ENCODE measurements around the gene OVCH1. TPM values are rescaled to one million over a fixed set of nuclear protein-coding genes. Genes with fewer than 3 reads are reported as not detected.
"Not testable (repeated sequence)": the region's sequence is repeated elsewhere in the genome, so short reads cannot be mapped to it uniquely, and the experiment has no call there.

Gene OVCH1
- total RNA-seq, 1 donor from 2014 or later = under 0.01 TPM

DNA sequence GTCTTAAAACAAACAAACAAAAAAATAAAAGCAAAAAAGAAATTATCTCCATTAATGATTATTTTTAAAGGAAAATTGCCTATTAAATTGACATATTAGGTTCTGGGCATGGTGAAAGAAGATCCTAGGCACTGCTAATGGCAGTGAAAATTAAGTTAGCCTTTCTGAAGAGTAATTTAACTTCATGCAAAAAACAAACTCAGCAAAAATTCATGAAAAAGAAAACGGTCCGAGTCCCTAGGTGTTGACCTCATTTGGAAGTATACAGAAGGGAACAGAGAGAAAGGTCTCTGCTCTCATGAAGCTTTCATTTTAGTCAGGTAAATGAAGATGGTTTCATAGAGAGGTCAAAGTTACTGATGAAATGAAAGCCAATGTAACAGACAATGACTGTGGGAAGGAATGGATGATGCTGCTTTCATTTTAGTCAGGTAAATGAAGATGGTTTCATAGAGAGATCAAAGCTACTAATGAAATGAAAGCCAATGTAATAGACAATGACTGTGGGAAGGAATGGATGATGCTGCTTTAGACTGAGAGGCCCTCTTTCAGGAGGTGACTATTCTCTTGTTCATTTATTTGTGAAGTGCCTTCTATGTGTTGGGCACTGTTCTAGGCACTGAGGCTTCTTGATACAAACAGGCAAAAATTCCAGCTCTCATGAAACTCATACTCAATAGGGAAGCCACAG, 50.1 kb downstream of the OVCH1 start:
- no peak overlapping the region for H3K27ac ChIP-seq (ENCODE audit: low read depth, low read length)
- no peaks in the 10 kb centered on the region for H3K27me3 ChIP-seq (ENCODE audit: control insufficient read depth in 3 of 3, insufficient read depth in 3 of 3, low read length in 3 of 3)

DNA sequence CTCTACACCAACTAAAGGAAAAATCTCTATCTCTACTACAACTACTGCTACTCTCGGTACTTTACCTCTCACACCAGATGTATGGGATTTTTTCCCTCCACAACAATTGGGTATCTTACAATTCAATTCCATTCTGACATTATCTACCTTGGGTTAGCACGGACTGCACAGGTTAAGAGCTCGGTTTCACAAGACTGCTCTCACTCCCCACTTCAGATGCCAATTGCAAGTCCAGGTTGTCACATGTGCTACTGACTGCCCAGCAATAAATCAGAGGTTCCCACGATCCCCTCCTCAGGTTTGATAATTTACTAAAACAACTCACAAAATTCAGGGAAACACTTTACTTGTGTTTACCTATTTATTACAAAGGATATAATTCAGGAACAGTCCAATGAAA, 58.0 kb downstream of the OVCH1 start:
- no peaks in the 10 kb centered on the region for H3K36me3 ChIP-seq (ENCODE audit: control insufficient read depth in 3 of 3, insufficient read depth in 3 of 3, low read length in 3 of 3)
- no peaks in the 10 kb centered on the region for H3K27me3 ChIP-seq (ENCODE audit: control insufficient read depth in 3 of 3, insufficient read depth in 3 of 3, low read length in 3 of 3)
- no peak overlapping the region for H3K27ac ChIP-seq (ENCODE audit: low read depth, low read length)
- no peak overlapping the region for H3K9ac ChIP-seq (ENCODE audit: low read depth in 1 of 3, low read length in 3 of 3)
- H3K4me1 ChIP-seq (ENCODE audit: control insufficient read depth in 3 of 3, insufficient read depth in 3 of 3, low read length in 3 of 3) = no peaks in the 10 kb centered on the region
- no peaks in the 10 kb centered on the region for H3K9me3 ChIP-seq (ENCODE audit: control insufficient read depth in 3 of 3, low read length in 3 of 3)
- H3K4me3 ChIP-seq (ENCODE audit: low read length in 3 of 3) = no peak overlapping the region

More for the DNA sequence above, 50.1 kb downstream of the OVCH1 start:
- Histone ChIP-seq H3K9ac (ENCODE audit: low read depth in 1 of 3, low read length in 3 of 3) (no peak overlapping the region), H3K4me1 (ENCODE audit: control insufficient read depth in 3 of 3, insufficient read depth in 3 of 3, low read length in 3 of 3) (no peaks in the 10 kb centered on the region), H3K9me3 (ENCODE audit: control insufficient read depth in 3 of 3, low read length in 3 of 3) (no peaks in the 10 kb centered on the region), H3K36me3 (ENCODE audit: control insufficient read depth in 3 of 3, insufficient read depth in 3 of 3, low read length in 3 of 3) (no peaks in the 10 kb centered on the region), H3K4me3 (ENCODE audit: low read length in 3 of 3) (no peak overlapping the region)

DNA sequence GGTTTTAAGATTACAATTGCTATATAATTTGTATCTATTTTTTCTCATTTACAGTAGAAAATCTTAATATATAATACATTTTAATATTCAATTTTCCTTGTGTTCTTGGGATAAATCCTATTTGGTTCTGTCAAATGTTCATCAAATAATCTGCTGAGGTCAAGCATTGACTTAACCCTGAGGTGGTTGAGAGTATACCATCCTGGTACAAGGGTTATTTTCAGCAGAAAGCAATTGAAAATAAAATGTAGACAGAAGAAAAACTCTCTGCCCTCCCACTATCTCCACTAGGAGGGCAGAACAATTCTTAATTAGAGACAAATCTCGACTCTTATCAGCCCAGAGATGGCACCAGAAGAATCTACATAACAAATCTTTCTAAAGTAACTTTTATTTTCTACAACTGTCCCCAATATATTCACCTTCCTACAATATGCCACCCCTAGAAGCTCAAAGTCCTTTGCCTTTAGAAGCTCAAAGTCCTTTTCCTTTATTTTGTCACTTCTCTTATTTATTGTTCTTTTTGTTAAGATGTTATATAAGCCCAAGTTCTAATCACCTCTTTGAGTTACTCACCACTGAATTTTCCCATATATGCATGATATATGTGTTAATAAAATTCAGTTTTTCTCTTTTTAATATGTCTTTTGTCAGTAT, 58.6 kb downstream of the OVCH1 start:
- Histone ChIP-seq H3K9ac (ENCODE audit: low read depth in 1 of 3, low read length in 3 of 3) (no peak overlapping the region), H3K36me3 (ENCODE audit: control insufficient read depth in 3 of 3, insufficient read depth in 3 of 3, low read length in 3 of 3) (no peaks in the 10 kb centered on the region), H3K27me3 (ENCODE audit: control insufficient read depth in 3 of 3, insufficient read depth in 3 of 3, low read length in 3 of 3) (no peaks in the 10 kb centered on the region), H3K4me1 (ENCODE audit: control insufficient read depth in 3 of 3, insufficient read depth in 3 of 3, low read length in 3 of 3) (no peaks in the 10 kb centered on the region), H3K9me3 (ENCODE audit: control insufficient read depth in 3 of 3, low read length in 3 of 3) (no peaks in the 10 kb centered on the region), H3K27ac (ENCODE audit: low read depth, low read length) (no peak overlapping the region), H3K4me3 (ENCODE audit: low read length in 3 of 3) (no peak overlapping the region)

DNA sequence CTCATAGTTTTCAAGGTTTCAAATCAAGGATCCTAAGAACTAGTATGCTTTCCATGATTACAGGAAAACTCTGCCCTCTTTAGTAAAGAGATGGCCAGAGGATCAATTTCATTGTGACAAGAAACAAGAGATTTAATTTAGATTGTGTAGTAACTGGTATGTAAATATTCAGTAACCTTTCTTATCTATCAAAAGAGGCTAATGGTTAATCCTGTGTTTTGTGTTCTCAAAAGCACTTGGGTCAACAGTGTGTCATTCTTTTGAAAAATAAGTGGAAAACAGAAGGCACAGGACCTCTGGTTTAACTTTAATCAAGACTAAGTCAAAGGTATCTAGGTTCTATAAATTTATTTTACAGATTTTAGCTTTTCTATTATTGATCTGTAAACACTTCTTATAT, 59.9 kb downstream of the OVCH1 start:
- no peaks in the 10 kb centered on the region for H3K27me3 ChIP-seq (ENCODE audit: control insufficient read depth in 3 of 3, insufficient read depth in 3 of 3, low read length in 3 of 3)
- H3K4me1 ChIP-seq (ENCODE audit: control insufficient read depth in 3 of 3, insufficient read depth in 3 of 3, low read length in 3 of 3) = no peaks in the 10 kb centered on the region
- no peak overlapping the region for H3K4me3 ChIP-seq (ENCODE audit: low read length in 3 of 3)
- H3K36me3 ChIP-seq (ENCODE audit: control insufficient read depth in 3 of 3, insufficient read depth in 3 of 3, low read length in 3 of 3) = no peaks in the 10 kb centered on the region
- H3K27ac ChIP-seq (ENCODE audit: low read depth, low read length) = no peak overlapping the region
- no peak overlapping the region for H3K9ac ChIP-seq (ENCODE audit: low read depth in 1 of 3, low read length in 3 of 3)
- H3K9me3 ChIP-seq (ENCODE audit: control insufficient read depth in 3 of 3, low read length in 3 of 3) = no peaks in the 10 kb centered on the region

DNA sequence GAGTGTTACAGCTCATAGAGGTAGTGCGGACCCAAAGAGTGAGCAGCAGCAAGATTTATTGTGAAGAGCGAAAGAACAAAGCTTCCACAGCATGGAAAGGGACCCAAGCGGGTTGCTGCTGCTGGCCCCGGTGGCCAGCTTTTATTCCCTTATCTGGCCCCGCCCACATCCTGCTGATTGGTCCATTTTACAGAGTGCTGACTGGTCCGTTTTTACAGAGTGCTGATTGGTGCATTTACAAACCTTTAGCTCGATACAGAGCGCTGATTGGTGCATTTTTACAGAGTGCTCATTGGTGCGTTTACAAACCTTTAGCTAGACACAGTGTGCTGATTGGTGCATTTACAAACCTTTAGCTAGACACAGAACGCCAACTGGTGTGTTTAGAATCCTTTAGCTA, 60.7 kb downstream of the OVCH1 start:
- H3K9me3 ChIP-seq (ENCODE audit: control insufficient read depth in 3 of 3, low read length in 3 of 3); H3K4me1 ChIP-seq (ENCODE audit: control insufficient read depth in 3 of 3, insufficient read depth in 3 of 3, low read length in 3 of 3); H3K27ac ChIP-seq (ENCODE audit: low read depth, low read length); H3K4me3 ChIP-seq (ENCODE audit: low read length in 3 of 3); H3K36me3 ChIP-seq (ENCODE audit: control insufficient read depth in 3 of 3, insufficient read depth in 3 of 3, low read length in 3 of 3); H3K27me3 ChIP-seq (ENCODE audit: control insufficient read depth in 3 of 3, insufficient read depth in 3 of 3, low read length in 3 of 3); H3K9ac ChIP-seq (ENCODE audit: low read depth in 1 of 3, low read length in 3 of 3): not testable (repeated sequence)

DNA sequence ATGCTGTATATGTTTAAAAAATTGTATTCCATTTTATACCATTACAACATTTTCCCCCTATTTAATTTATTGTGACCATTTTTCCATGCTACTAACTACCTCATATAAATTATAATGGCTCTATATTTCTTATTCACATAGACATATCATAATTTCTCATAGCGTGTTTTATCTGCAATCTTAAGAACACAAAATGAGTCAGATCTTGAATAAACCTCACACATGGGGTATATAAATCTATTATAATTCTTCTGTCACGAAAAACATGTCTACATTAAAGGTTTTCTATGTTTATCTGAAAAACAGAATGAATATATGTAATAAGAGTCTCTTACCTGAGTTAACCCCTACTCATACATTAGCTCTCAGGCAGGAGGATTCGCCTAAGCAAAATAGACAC, 66.0 kb downstream of the OVCH1 start:
- no peaks in the 10 kb centered on the region for H3K36me3 ChIP-seq (ENCODE audit: control insufficient read depth in 3 of 3, insufficient read depth in 3 of 3, low read length in 3 of 3)
- H3K4me1 ChIP-seq (ENCODE audit: control insufficient read depth in 3 of 3, insufficient read depth in 3 of 3, low read length in 3 of 3) = no peaks in the 10 kb centered on the region
- H3K9me3 ChIP-seq (ENCODE audit: control insufficient read depth in 3 of 3, low read length in 3 of 3) = no peaks in the 10 kb centered on the region
- no peak overlapping the region for H3K9ac ChIP-seq (ENCODE audit: low read depth in 1 of 3, low read length in 3 of 3)
- H3K27ac ChIP-seq (ENCODE audit: low read depth, low read length) = no peak overlapping the region
- no peak overlapping the region for H3K4me3 ChIP-seq (ENCODE audit: low read length in 3 of 3)
- no peaks in the 10 kb centered on the region for H3K27me3 ChIP-seq (ENCODE audit: control insufficient read depth in 3 of 3, insufficient read depth in 3 of 3, low read length in 3 of 3)

DNA sequence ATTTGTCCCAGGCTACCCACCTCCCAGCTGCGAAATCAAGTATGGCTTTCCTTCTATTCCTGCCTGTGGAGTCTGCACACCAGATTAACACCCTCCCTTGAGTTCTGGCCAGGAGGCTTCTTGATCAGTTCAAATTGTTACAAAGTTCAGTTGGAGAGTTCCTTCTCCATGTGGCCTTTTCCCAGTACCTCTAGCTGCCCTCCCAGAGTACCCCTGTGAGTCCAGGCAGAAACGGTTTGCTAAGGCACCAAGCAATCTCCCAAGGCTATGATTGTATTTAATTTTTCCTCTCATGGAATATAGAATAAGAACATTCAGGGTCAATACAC, 66.8 kb downstream of the OVCH1 start:
- no peak overlapping the region for H3K9ac ChIP-seq (ENCODE audit: low read depth in 1 of 3, low read length in 3 of 3)
- H3K27ac ChIP-seq (ENCODE audit: low read depth, low read length) = no peak overlapping the region
- no peak overlapping the region for H3K4me3 ChIP-seq (ENCODE audit: low read length in 3 of 3)
- H3K9me3 ChIP-seq (ENCODE audit: control insufficient read depth in 3 of 3, low read length in 3 of 3) = no peaks in the 10 kb centered on the region
- H3K36me3 ChIP-seq (ENCODE audit: control insufficient read depth in 3 of 3, insufficient read depth in 3 of 3, low read length in 3 of 3) = no peaks in the 10 kb centered on the region
- no peaks in the 10 kb centered on the region for H3K4me1 ChIP-seq (ENCODE audit: control insufficient read depth in 3 of 3, insufficient read depth in 3 of 3, low read length in 3 of 3)
- H3K27me3 ChIP-seq (ENCODE audit: control insufficient read depth in 3 of 3, insufficient read depth in 3 of 3, low read length in 3 of 3) = no peaks in the 10 kb centered on the region

DNA sequence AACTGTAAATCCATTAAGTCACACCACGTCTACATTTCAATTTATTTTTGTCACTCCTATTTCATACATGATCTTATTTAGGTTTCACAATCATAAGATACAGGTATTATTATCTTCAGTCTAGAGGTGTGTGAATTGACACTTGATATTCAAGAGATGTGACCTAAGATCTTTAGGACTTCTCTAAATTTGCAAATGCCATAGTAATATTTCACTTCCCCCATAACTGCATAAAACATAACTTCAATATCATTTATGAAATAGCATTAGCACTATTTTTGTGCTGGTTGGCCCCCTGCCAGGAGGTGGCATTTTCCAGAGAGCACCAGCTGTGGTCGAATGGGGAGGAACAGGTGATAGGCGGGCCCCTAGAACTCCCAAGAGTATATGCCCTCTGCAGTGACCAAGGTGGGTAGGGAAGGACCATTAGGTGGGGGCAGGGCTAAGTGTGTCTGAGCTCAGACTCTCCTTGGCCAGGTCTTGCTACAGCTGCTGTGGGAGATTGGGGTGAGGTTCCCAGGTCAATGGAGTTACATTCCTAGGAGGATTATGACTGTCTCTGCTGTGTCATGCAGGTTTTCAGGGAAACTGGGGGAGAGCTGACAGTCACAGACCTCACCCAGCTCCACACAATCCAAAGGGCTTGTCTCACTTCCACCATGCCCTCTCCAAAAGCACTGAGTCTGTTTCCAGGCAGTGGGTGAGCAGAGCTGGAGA, 67.3 kb downstream of the OVCH1 start:
- no peaks in the 10 kb centered on the region for H3K36me3 ChIP-seq (ENCODE audit: control insufficient read depth in 3 of 3, insufficient read depth in 3 of 3, low read length in 3 of 3)
- H3K9ac ChIP-seq (ENCODE audit: low read depth in 1 of 3, low read length in 3 of 3) = no peak overlapping the region
- no peaks in the 10 kb centered on the region for H3K9me3 ChIP-seq (ENCODE audit: control insufficient read depth in 3 of 3, low read length in 3 of 3)
- no peak overlapping the region for H3K27ac ChIP-seq (ENCODE audit: low read depth, low read length)
- H3K27me3 ChIP-seq (ENCODE audit: control insufficient read depth in 3 of 3, insufficient read depth in 3 of 3, low read length in 3 of 3) = no peaks in the 10 kb centered on the region
- no peak overlapping the region for H3K4me3 ChIP-seq (ENCODE audit: low read length in 3 of 3)
- no peaks in the 10 kb centered on the region for H3K4me1 ChIP-seq (ENCODE audit: control insufficient read depth in 3 of 3, insufficient read depth in 3 of 3, low read length in 3 of 3)

DNA sequence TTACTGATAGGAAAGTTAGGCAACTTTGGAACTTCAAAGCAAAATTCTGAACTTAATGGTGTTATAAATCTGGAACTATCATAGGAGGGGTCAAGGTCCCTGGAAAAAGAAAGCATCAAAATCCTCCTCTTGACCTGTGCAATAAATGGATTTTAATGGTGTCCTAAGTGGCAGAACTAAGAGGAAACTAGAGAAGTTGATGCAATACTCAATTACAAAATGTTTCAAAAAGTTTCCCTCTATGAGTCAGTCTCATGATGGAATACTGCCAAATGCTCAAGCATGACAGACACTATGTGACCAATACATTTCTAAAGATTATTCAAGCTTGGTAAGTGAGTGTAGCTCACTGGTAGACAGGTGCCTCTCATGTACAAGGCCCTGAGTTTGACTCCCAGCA, 68.9 kb downstream of the OVCH1 start:
- no peaks in the 10 kb centered on the region for H3K36me3 ChIP-seq (ENCODE audit: control insufficient read depth in 3 of 3, insufficient read depth in 3 of 3, low read length in 3 of 3)
- H3K27ac ChIP-seq (ENCODE audit: low read depth, low read length) = no peak overlapping the region
- H3K4me3 ChIP-seq (ENCODE audit: low read length in 3 of 3) = no peak overlapping the region
- H3K27me3 ChIP-seq (ENCODE audit: control insufficient read depth in 3 of 3, insufficient read depth in 3 of 3, low read length in 3 of 3) = no peaks in the 10 kb centered on the region
- H3K9ac ChIP-seq (ENCODE audit: low read depth in 1 of 3, low read length in 3 of 3) = no peak overlapping the region
- no peaks in the 10 kb centered on the region for H3K9me3 ChIP-seq (ENCODE audit: control insufficient read depth in 3 of 3, low read length in 3 of 3)
- H3K4me1 ChIP-seq (ENCODE audit: control insufficient read depth in 3 of 3, insufficient read depth in 3 of 3, low read length in 3 of 3) = no peaks in the 10 kb centered on the region

DNA sequence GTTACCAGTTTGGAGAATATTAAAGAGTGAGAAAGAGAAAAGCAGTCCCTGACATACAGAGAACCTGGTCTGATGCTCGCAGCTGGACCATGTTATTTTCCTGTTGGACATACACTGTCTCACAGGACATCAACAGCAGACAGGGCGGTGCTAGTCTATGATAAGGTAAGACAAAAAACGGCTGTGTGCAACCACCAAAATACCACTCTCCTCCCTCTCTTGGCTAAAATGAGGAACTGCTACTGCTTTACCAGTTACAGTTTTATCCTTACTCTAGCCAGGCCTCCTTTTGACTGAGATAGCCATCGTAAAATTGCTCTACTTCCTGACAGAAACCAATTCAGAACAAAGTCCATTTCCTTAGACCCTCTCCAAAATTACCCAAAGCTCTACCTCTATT, 69.5 kb downstream of the OVCH1 start:
- Histone ChIP-seq H3K4me3 (ENCODE audit: low read length in 3 of 3) (no peak overlapping the region), H3K4me1 (ENCODE audit: control insufficient read depth in 3 of 3, insufficient read depth in 3 of 3, low read length in 3 of 3) (no peaks in the 10 kb centered on the region), H3K9me3 (ENCODE audit: control insufficient read depth in 3 of 3, low read length in 3 of 3) (no peaks in the 10 kb centered on the region), H3K9ac (ENCODE audit: low read depth in 1 of 3, low read length in 3 of 3) (no peak overlapping the region), H3K36me3 (ENCODE audit: control insufficient read depth in 3 of 3, insufficient read depth in 3 of 3, low read length in 3 of 3) (no peaks in the 10 kb centered on the region), H3K27ac (ENCODE audit: low read depth, low read length) (no peak overlapping the region), H3K27me3 (ENCODE audit: control insufficient read depth in 3 of 3, insufficient read depth in 3 of 3, low read length in 3 of 3) (no peaks in the 10 kb centered on the region)

All from skeletal muscle tissue (tissue), 4 donors.